KOPT-K1 (cell line): Measurements from ENCODE around the gene SRCIN1.
"Not testable (repeated sequence)": the region's sequence is repeated elsewhere in the genome, so short reads cannot be mapped to it uniquely, and the experiment has no call there.

Experiments
- H3K27ac ChIP-seq: fragments of 200-600 bp; sonication (generic); 2 replicates; pipeline ENCODE4 v1.5.1; 2016; ENCODE audit warnings: antibody characterized with exemption, mild to moderate bottlenecking, low read depth, low read length; ENCODE audit not compliant: poor library complexity, severe bottlenecking
- H3K36me3 ChIP-seq: fragments of 200-600 bp; sonication (generic); 2 replicates; pipeline ENCODE4 v1.5.1; 2017; ENCODE audit warnings: antibody characterized with exemption, mild to moderate bottlenecking, low read length, moderate library complexity; ENCODE audit not compliant: insufficient read depth
- H3K9me3 ChIP-seq: fragments of 200-600 bp; sonication (generic); 2 replicates; pipeline ENCODE4 v1.5.1; 2017; ENCODE audit warnings: antibody characterized with exemption, low read length, mild to moderate bottlenecking; ENCODE audit not compliant: insufficient read depth, poor library complexity, severe bottlenecking

Gene SRCIN1

GRCh38 chr17:38605841-38606645 is at the start of gene SRCIN1:
Gene SRCIN1 (minus strand): TSS chr17:38605952. CDS start chr17:38605705, 247 bp downstream.
- no peak within 1 kb of the TSS for H3K27ac ChIP-seq
- no peaks in the 10 kb centered on the region for H3K9me3 ChIP-seq
- no peaks in the 10 kb centered on the region for H3K36me3 ChIP-seq

- no peaks in the 10 kb centered on the region for H3K36me3 ChIP-seq
- H3K9me3 ChIP-seq, result no peaks in the 10 kb centered on the region
- no peak overlapping the region for H3K27ac ChIP-seq
Measured at GRCh38 chr17:38654411-38655398, 49.0 kb upstream of the SRCIN1 start.

- Histone ChIP-seq H3K36me3 (no peaks in the 10 kb centered on the region), H3K9me3 (no peaks in the 10 kb centered on the region), H3K27ac (no peak overlapping the region)
Measured at GRCh38 chr17:38653679-38654078, 47.9 kb upstream of the SRCIN1 start.

- Histone ChIP-seq H3K27ac (no peak overlapping the region), H3K9me3 (no peaks in the 10 kb centered on the region), H3K36me3 (no peaks in the 10 kb centered on the region)
Measured at GRCh38 chr17:38653230-38653629, 47.5 kb upstream of the SRCIN1 start.

GRCh38 chr17:38650653-38651173 is 45.0 kb upstream of the SRCIN1 start:
- not testable (repeated sequence) for H3K27ac ChIP-seq, H3K9me3 ChIP-seq, H3K36me3 ChIP-seq

- no peaks in the 10 kb centered on the region for H3K36me3 ChIP-seq
- H3K27ac ChIP-seq, result no peak overlapping the region
- no peaks in the 10 kb centered on the region for H3K9me3 ChIP-seq
Measured at GRCh38 chr17:38637951-38638350, 32.2 kb upstream of the SRCIN1 start.

GRCh38 chr17:38636054-38636453 is 30.3 kb upstream of the SRCIN1 start:
- H3K36me3 ChIP-seq, result no peaks in the 10 kb centered on the region
- no peak overlapping the region for H3K27ac ChIP-seq
- H3K9me3 ChIP-seq, result no peaks in the 10 kb centered on the region

- Histone ChIP-seq H3K36me3 (no peaks in the 10 kb centered on the region), H3K9me3 (no peaks in the 10 kb centered on the region), H3K27ac (no peak overlapping the region)
Measured at GRCh38 chr17:38632334-38632733, 26.6 kb upstream of the SRCIN1 start.

GRCh38 chr17:38628441-38628840 is 22.7 kb upstream of the SRCIN1 start:
- H3K27ac ChIP-seq, result no peak overlapping the region
- no peaks in the 10 kb centered on the region for H3K36me3 ChIP-seq
- no peaks in the 10 kb centered on the region for H3K9me3 ChIP-seq

GRCh38 chr17:38627957-38628356 is 22.2 kb upstream of the SRCIN1 start:
- Histone ChIP-seq H3K9me3 (no peaks in the 10 kb centered on the region), H3K27ac (no peak overlapping the region), H3K36me3 (no peaks in the 10 kb centered on the region)

- not testable (repeated sequence) for H3K36me3 ChIP-seq, H3K9me3 ChIP-seq, H3K27ac ChIP-seq
Measured at GRCh38 chr17:38626606-38627226, 21.0 kb upstream of the SRCIN1 start.

GRCh38 chr17:38625482-38625881 is 19.7 kb upstream of the SRCIN1 start:
- Histone ChIP-seq H3K9me3 (no peaks in the 10 kb centered on the region), H3K27ac (no peak overlapping the region), H3K36me3 (no peaks in the 10 kb centered on the region)

- H3K27ac ChIP-seq, H3K36me3 ChIP-seq, H3K9me3 ChIP-seq: not testable (repeated sequence)
Measured at GRCh38 chr17:38624782-38625355, 19.1 kb upstream of the SRCIN1 start.

- H3K36me3 ChIP-seq, result no peaks in the 10 kb centered on the region
- H3K27ac ChIP-seq, result no peak overlapping the region
- no peaks in the 10 kb centered on the region for H3K9me3 ChIP-seq
Measured at GRCh38 chr17:38621538-38621937, 15.8 kb upstream of the SRCIN1 start.
